GM19463 (cell line): Measurements from ENCODE around the gene SMAD5.

ENCODE experiments used
- ATAC-seq: cut with Tn5 transposase; IDR thresholded peaks from one replicate; pipeline ENCODE4 v1.9.1; 2021; ENCODE audit warnings: mild to moderate bottlenecking, moderate library complexity; ENCODE audit not compliant: unreplicated experiment

Gene SMAD5

GRCh38 chr5:136114414-136115125 lies 18.1 kb upstream of the SMAD5 start:
- ATAC-seq: no peak

GRCh38 chr5:136115183-136115865 lies 17.3 kb upstream of the SMAD5 start:
- no peak for ATAC-seq

GRCh38 chr5:136120529-136120928 lies 12.1 kb upstream of the SMAD5 start:
- ATAC-seq: no peak

GRCh38 chr5:136123236-136123768 lies 9.3 kb upstream of the SMAD5 start:
- ATAC-seq: no peak

- no peak for ATAC-seq
These were observed 5.1 kb upstream of the SMAD5 start for GRCh38 chr5:136127560-136127959.

GRCh38 chr5:136128481-136128880 lies 4.2 kb upstream of the SMAD5 start:
- no peak for ATAC-seq

- ATAC-seq: no peak
These were observed 3.2 kb upstream of the SMAD5 start for GRCh38 chr5:136129445-136129844.

- ATAC-seq: no peak
These were observed 2.1 kb upstream of the SMAD5 start for GRCh38 chr5:136130581-136130980.

GRCh38 chr5:136132087-136132486 lies 558 bp upstream of the SMAD5 start:
- ATAC-seq: no peak

- ATAC-seq: peak; percentile 24
These were observed 727 bp downstream of the SMAD5 start for GRCh38 chr5:136133222-136133921.

GRCh38 chr5:136133922-136134379 lies 1.3 kb downstream of the SMAD5 start:
- no peak for ATAC-seq

GRCh38 chr5:136134653-136135052 lies 2.0 kb downstream of the SMAD5 start:
- ATAC-seq: no peak

- ATAC-seq: no peak
These were observed 2.9 kb downstream of the SMAD5 start for GRCh38 chr5:136135536-136135935.

GRCh38 chr5:136137497-136138220 lies 5.0 kb downstream of the SMAD5 start:
- ATAC-seq: no peak

GRCh38 chr5:136141561-136141960 lies 8.9 kb downstream of the SMAD5 start:
- ATAC-seq: peak; percentile 72

- no peak for ATAC-seq
These were observed 10.7 kb downstream of the SMAD5 start for GRCh38 chr5:136143312-136143711.

GRCh38 chr5:136143763-136144162 lies 11.1 kb downstream of the SMAD5 start:
- ATAC-seq: no peak

- ATAC-seq: peak; percentile 68
These were observed 12.4 kb downstream of the SMAD5 start for GRCh38 chr5:136145030-136145429.

GRCh38 chr5:136146201-136146600 lies 13.6 kb downstream of the SMAD5 start:
- no peak for ATAC-seq

- ATAC-seq: no peak
These were observed 15.0 kb downstream of the SMAD5 start for GRCh38 chr5:136147632-136148031.

- ATAC-seq: no peak
These were observed 17.2 kb downstream of the SMAD5 start for GRCh38 chr5:136149891-136150290.
